Parathyroid adenoma (tissue), 2 donors: ENCODE results near the gene SOSTDC1.

Experiments
- H2AFZ ChIP-seq: fragments of 300-600 bp; sonication (generic); one replicate; pipeline ENCODE4 v1.7.0; 2017; ENCODE audit warnings: antibody characterized with exemption, mild to moderate bottlenecking
- H3K27ac ChIP-seq: fragments of 300-600 bp; sonication (generic); one replicate; pipeline ENCODE4 v1.7.0; 2017
- H3K27me3 ChIP-seq: fragments of 300-600 bp; sonication (generic); one replicate; pipeline ENCODE4 v1.7.0; 2017; ENCODE audit warnings: low read length; ENCODE audit not compliant: control insufficient read depth, insufficient read depth
- H3K36me3 ChIP-seq: fragments of 300-600 bp; sonication (generic); one replicate; pipeline ENCODE4 v1.7.0; 2017; ENCODE audit warnings: low read length; ENCODE audit not compliant: control insufficient read depth, insufficient read depth
- H3K4me1 ChIP-seq: fragments of 300-600 bp; sonication (generic); one replicate; pipeline ENCODE4 v1.7.0; 2017; ENCODE audit warnings: control low read depth
- H3K4me2 ChIP-seq: fragments of 300-600 bp; sonication (generic); one replicate; pipeline ENCODE4 v1.7.0; 2017; ENCODE audit warnings: low read length
- H3K4me3 ChIP-seq: fragments of 300-600 bp; sonication (generic); one replicate; pipeline ENCODE4 v1.7.0; 2017; ENCODE audit warnings: low read depth, low read length
- H3K79me2 ChIP-seq: fragments of 300-600 bp; sonication (generic); one replicate; pipeline ENCODE4 v1.7.0; 2017; ENCODE audit warnings: control low read depth
- H3K9ac ChIP-seq: fragments of 300-600 bp; sonication (generic); one replicate; pipeline ENCODE4 v1.7.0; 2017; ENCODE audit warnings: mild to moderate bottlenecking
- H3K9me3 ChIP-seq: fragments of 300-600 bp; sonication (generic); one replicate; pipeline ENCODE4 v1.7.0; 2017; ENCODE audit warnings: low read length; ENCODE audit not compliant: control insufficient read depth
- CTCF ChIP-seq: fragments of 300-600 bp; sonication (generic); IDR thresholded peaks from one replicate; pipeline ENCODE4 v1.7.0; 2017; ENCODE audit warnings: antibody characterized with exemption, mild to moderate bottlenecking
- donor health status: primary hyperparathyroidism.

SOSTDC1 gene

GRCh38 chr7:16430133-16430532, 35.4 kb downstream of the SOSTDC1 start:
- Histone ChIP-seq H3K79me2 (no peaks in the 10 kb centered on the region), H3K36me3 (no peaks in the 10 kb centered on the region), H2AFZ (no peak overlapping the region), H3K9ac (no peak overlapping the region), H3K27me3 (no peaks in the 10 kb centered on the region), H3K4me3 (no peak overlapping the region), H3K4me2 (no peak overlapping the region), H3K9me3 (no peaks in the 10 kb centered on the region), H3K27ac (no peak overlapping the region), H3K4me1 (no peaks in the 10 kb centered on the region)
- no peak for TF ChIP-seq CTCF

- Histone ChIP-seq H3K4me2 (no peak overlapping the region), H3K9ac (no peak overlapping the region), H3K79me2 (no peaks in the 10 kb centered on the region), H2AFZ (no peak overlapping the region), H3K27ac (no peak overlapping the region), H3K4me3 (no peak overlapping the region), H3K4me1 (no peaks in the 10 kb centered on the region), H3K9me3 (no peaks in the 10 kb centered on the region), H3K36me3 (no peaks in the 10 kb centered on the region), H3K27me3 (no peaks in the 10 kb centered on the region)
- TF ChIP-seq CTCF, result no peak
These were observed 36.9 kb downstream of the SOSTDC1 start for GRCh38 chr7:16428672-16429071.

GRCh38 chr7:16428182-16428581, 37.4 kb downstream of the SOSTDC1 start:
- Histone ChIP-seq H3K9ac (no peak overlapping the region), H3K36me3 (no peaks in the 10 kb centered on the region), H3K4me1 (no peaks in the 10 kb centered on the region), H3K4me2 (no peak overlapping the region), H3K27me3 (no peaks in the 10 kb centered on the region), H3K9me3 (no peaks in the 10 kb centered on the region), H2AFZ (no peak overlapping the region), H3K4me3 (no peak overlapping the region), H3K79me2 (no peaks in the 10 kb centered on the region), H3K27ac (no peak overlapping the region)
- TF ChIP-seq CTCF, result no peak

GRCh38 chr7:16423761-16424160, 41.8 kb downstream of the SOSTDC1 start:
- H3K27me3 ChIP-seq, result no peaks in the 10 kb centered on the region
- no peak overlapping the region for H3K4me2 ChIP-seq
- H3K27ac ChIP-seq, result no peak overlapping the region
- H3K4me3 ChIP-seq, result no peak overlapping the region
- no peak for TF ChIP-seq CTCF
- peaks cover 8% of the 10 kb centered on the region for H3K4me1 ChIP-seq
- no peaks in the 10 kb centered on the region for H3K79me2 ChIP-seq
- no peaks in the 10 kb centered on the region for H3K36me3 ChIP-seq
- H3K9ac ChIP-seq, result no peak overlapping the region
- H3K9me3 ChIP-seq, result no peaks in the 10 kb centered on the region
- H2AFZ ChIP-seq, result no peak overlapping the region

GRCh38 chr7:16422917-16423316, 42.6 kb downstream of the SOSTDC1 start:
- H3K9ac ChIP-seq, result no peak overlapping the region
- no peak for TF ChIP-seq CTCF
- H3K27me3 ChIP-seq, result no peaks in the 10 kb centered on the region
- peaks cover 8% of the 10 kb centered on the region for H3K4me1 ChIP-seq
- no peaks in the 10 kb centered on the region for H3K36me3 ChIP-seq
- H3K4me2 ChIP-seq, result no peak overlapping the region
- H3K9me3 ChIP-seq, result no peaks in the 10 kb centered on the region
- no peaks in the 10 kb centered on the region for H3K79me2 ChIP-seq
- no peak overlapping the region for H3K27ac ChIP-seq
- no peak overlapping the region for H3K4me3 ChIP-seq
- H2AFZ ChIP-seq, result peak overlapping the region; percentile 33
